NCI-H1930 (cell line): ENCODE data around the gene TBRG1.
A peak's percentile ranks its signal among the peaks of the same experiment; 100 is the strongest.

Experiments used
- DNase-seq, 2 experiments: peaks; one replicate each; lab custom pipeline; 2025; lab: John Stamatoyannopoulos, UW

The TBRG1 gene

DNA sequence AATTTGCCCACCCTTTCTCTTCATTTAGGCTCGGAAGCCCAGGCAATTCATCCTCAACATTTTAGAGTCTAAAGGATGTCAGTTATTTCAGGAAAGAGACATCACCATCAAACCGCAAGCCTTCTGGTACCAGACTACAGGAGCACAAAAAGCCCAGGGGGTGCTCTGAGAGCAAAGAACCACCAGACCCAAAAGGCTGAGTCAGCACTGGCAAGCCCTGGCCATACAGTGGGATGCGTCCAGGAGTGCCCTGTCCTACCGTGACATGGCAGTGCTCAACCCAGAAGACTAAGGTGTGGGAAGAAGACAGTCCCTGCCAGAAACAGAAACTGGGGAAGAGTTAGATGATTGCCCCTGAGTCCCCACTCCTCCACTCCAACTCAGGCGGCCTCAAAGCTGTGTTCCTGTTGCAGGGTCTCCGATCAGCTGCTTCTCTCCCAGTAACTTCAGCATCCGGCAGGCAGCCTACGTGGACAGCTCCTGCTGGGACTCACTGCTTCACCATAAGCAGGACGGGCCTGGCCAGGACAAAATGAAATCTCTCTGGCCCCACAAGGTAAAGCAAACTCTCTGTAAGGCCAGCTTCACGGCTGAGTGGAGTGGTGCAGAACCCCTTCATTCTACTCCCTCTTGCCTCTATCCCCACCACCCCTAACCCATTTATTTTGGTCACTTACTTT is 10.0 kb upstream of the TBRG1 start:
- DNase-seq = no peak

DNA sequence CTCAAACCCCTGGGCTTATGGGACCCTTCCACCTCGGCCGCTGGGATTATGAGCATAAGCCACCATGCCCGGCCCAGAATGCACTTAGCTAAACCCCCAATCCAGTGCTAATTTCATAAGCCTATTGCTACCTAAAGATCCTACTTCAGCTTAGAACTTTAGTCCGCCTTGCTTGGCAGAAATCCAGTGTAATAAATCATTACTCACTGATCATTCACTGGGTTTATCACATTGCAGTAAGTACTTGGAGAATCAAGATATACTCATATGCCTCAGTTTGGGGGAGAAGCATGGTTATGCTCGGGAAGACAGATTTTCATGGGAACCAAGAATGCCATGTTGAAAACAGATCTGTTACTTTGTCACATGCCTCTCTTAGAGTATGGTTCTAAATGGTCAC is 3.8 kb upstream of the TBRG1 start:
- no peak for DNase-seq

GRCh38 chr11:124623861-124624525 is 1.3 kb downstream of the TBRG1 start:
- DNase-seq = no peak

GRCh38 chr11:124625504-124626168 is 3.0 kb downstream of the TBRG1 start:
- no peak for DNase-seq

GRCh38 chr11:124627546-124627945 is 4.9 kb downstream of the TBRG1 start:
- DNase-seq = no peak

DNA sequence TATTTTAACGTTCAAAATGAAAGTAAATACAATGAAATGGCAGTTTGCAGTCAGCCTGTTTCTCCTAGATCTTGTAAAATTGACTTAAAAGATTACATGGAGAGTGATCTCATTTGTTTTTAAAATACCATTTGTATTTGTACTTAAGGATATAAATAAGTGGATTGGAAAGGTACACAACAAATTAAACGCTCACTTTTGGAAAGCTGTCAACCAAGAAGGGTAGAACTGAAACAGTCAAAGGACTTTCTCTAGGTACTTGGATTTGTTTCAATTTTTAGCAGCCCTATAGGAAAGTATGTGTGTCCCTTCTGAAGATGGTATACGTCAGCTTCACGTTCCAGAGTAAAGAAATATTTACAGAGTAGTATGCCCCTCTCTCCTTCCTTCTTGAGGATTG is 7.3 kb downstream of the TBRG1 start:
- DNase-seq = no peak

GRCh38 chr11:124633355-124633754 is 10.7 kb downstream of the TBRG1 start:
- no peak for DNase-seq

GRCh38 chr11:124635932-124636331 is 13.3 kb downstream of the TBRG1 start:
- DNase-seq = no peak

- DNase-seq = no peak
Observed at GRCh38 chr11:124638500-124638899, 15.8 kb downstream of the TBRG1 start.

GRCh38 chr11:124639186-124639585 is 16.5 kb downstream of the TBRG1 start:
- no peak for DNase-seq

DNA sequence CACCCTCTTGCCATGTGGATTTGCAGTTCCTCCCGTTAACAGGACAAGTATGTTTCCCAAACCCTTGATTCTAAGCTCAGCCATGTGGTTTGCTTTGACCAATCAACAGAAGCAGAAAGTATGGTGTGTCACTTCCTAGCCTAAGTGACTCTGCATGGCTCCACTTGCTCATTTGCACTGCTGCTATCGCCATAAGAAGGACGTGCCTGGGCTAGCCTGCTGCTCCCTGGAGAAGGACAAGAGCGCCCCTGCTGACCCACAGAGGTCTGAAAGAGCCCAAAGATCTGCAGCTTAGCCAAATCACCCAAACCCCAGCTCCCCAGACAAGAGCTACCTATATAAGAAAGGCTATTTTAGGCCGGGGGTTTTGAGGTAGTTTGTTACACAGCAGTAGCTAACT is 18.0 kb downstream of the TBRG1 start:
- no peak for DNase-seq

- no peak for DNase-seq
Observed at GRCh38 chr11:124642628-124643027, 20.0 kb downstream of the TBRG1 start.

DNA sequence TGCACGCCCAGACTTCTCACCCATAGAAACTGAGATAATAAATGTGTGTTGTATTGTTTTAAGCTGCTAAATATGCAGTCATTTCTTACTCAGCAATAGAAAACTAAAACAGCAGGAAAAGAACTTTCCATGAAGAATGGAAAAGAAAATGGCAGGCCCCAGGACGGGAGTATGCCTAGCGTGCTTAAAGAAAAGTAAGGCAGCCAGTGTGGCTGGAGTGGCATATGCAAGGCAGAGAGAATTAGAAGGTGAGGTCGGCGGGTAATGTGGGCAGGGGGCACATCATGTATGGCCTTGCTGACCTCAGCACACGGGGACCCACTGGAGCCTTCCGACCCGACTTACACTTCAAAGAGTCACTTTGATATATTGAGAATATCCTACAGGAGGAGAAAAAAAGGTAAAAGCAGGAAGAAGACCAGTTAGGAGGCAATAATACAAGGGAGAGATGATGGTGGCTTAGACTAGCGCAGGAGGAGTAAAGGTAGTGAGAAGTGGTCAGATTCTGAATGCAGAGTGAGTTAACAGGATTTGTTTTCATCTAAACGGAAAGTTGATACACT is 20.5 kb downstream of the TBRG1 start:
- no peak for DNase-seq

DNA sequence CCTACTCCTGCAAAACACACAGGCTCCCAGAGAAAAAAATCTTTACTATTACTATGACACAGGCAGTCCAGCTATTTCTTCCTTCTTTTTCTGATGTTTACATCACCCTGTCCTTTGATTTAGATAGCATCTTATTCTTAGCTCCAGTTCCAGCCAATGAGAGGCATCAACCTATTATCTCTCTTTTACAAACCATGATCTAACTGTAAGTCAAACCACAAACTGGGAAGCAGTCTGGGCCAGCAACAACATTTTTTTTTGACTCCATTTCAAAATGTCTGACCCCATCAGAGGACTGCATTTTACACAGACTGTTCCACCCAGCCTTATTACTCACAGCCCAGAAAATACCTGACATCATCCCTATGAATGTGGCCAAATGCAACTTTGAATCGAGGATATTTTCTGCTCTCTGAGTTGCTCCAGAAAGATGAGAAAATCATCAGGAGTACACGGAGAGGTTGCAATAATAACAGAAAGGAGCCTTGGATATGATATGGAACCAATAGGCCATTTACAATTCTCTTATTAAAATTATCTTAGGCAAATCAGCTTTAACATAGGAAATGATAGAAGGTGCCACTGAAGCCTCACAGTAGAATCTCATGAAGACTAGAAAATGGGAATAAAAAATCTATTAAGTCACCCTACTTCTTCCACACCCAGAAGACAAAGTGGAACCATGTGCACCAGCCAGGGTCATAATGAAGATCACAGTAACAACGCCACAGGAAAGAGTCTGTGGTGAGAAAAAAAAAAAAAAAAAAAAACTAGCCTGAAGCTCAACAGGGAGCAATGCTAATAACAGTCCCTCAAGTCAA is 21.2 kb downstream of the TBRG1 start:
- DNase-seq = no peak

GRCh38 chr11:124644426-124645280 is 22.0 kb downstream of the TBRG1 start:
- peak; percentile 11 to 40 for DNase-seq

- DNase-seq = no peak
Observed at GRCh38 chr11:124646148-124646547, 23.5 kb downstream of the TBRG1 start.

DNA sequence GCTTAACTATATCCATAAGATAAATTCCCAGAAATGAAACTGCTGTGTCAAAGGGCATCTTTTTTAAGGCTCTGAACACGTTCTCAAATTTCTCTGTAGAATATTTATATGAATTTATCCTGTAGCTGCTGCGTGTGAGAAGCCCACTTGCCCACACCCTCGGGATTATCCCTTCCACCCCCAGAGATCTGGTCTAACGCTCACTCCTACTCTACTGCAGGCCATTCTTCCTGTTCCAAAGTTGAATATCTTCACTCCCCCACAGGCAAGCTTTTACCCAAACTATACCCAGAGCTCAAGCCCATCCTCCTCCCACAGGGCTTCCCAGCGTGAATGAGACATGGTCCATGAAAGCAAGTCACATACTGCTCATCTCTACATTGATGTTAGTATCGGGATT is 25.9 kb downstream of the TBRG1 start:
- no peak for DNase-seq

- DNase-seq = no peak
Observed at GRCh38 chr11:124656774-124657630, 34.3 kb downstream of the TBRG1 start.

DNA sequence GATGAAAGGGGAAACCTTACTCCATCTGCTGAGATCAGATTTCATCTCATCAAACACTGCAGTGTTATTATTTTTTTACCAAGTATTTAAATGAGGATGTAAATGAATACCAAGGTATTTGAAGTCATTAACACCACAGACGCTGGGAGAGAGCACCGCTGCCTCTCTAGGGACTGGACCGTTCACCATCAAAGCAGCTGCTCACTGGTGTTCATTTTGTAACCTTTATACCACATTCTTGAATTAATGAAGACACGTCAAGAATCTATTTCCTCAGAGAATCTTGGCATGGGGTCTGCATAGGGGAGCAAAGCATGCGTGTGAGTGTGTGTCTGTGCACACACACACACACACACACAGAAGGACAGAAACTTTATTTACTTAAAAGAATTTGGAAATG is 35.2 kb downstream of the TBRG1 start:
- no peak for DNase-seq

DNA sequence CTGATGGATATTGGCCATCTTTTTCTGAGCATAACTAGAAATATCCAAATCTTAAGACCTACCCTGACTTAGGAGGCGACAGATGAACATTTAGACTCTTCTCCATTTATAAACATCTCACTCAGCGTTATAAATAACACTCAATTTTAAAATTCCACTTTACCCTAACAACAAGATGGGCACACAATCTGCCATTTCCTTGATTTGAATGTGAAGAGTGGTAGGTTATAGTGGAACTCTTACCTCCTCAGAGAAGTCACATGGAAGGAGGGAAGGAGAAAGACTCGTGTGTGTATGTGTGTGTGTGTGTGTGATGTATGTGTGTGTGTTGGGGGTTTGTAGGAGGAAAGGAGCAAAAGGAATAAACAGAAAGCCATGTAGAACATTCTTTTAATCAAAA is 35.8 kb downstream of the TBRG1 start:
- DNase-seq = no peak
